Panc1 (cell line): ENCODE data around the gene PTCHD4.

Source experiments
- SIN3A ChIP-seq: IDR thresholded peaks from 2 replicates; pipeline ENCODE4 v1.6.1; 2012; ENCODE audit warnings: low read depth, mild to moderate bottlenecking, low read length, moderate library complexity, borderline replicate concordance; ENCODE audit not compliant: insufficient read depth
- TF ChIP-seq, protein P1 (sequence below): fragments of 450-650 bp; IDR thresholded peaks from 2 replicates; pipeline ENCODE4 v1.5.1; 2017; ENCODE audit warnings: mild to moderate bottlenecking

- TF ChIP-seq, protein P1, sequence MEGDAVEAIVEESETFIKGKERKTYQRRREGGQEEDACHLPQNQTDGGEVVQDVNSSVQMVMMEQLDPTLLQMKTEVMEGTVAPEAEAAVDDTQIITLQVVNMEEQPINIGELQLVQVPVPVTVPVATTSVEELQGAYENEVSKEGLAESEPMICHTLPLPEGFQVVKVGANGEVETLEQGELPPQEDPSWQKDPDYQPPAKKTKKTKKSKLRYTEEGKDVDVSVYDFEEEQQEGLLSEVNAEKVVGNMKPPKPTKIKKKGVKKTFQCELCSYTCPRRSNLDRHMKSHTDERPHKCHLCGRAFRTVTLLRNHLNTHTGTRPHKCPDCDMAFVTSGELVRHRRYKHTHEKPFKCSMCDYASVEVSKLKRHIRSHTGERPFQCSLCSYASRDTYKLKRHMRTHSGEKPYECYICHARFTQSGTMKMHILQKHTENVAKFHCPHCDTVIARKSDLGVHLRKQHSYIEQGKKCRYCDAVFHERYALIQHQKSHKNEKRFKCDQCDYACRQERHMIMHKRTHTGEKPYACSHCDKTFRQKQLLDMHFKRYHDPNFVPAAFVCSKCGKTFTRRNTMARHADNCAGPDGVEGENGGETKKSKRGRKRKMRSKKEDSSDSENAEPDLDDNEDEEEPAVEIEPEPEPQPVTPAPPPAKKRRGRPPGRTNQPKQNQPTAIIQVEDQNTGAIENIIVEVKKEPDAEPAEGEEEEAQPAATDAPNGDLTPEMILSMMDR: no peak
- TF ChIP-seq SIN3A: no peak
Measured at GRCh38 chr6:48109944-48110343, 1.1 kb downstream of the PTCHD4 start.
